DMS 273 treated with DMSO at 0.1 percent for 48 hours (cell line): ENCODE measurements around the gene FYCO1.
"Not testable (repeated sequence)": the region's sequence is repeated elsewhere in the genome, so short reads cannot be mapped to it uniquely, and the experiment has no call there.

Source experiments
- DNase-seq: peaks from one replicate; lab custom pipeline; 2025; lab: John Stamatoyannopoulos, UW

The FYCO1 gene

GRCh38 chr3:46010519-46011113 is 15.0 kb upstream of the FYCO1 start:
- no peak for DNase-seq

GRCh38 chr3:46008058-46008457 is 12.4 kb upstream of the FYCO1 start:
- DNase-seq = no peak

DNA sequence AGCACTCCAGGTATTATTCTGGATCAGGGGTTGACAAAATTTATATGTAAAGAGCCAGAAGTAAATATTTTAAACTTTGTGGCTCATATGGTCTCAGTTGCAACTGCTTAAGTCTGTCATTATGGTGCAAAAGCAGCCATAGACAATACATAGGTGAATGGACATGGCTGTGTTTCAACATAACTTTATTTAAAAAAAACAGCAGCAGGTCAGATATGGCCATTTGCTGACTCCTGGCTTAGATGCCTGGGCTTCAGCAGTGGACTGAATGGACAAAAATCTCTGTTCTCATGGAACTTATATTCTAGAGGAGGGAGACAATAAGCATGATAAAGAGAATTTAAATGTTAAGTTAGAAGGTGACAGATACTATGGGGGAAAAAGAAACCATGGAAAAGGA is 11.7 kb upstream of the FYCO1 start:
- no peak for DNase-seq

DNA sequence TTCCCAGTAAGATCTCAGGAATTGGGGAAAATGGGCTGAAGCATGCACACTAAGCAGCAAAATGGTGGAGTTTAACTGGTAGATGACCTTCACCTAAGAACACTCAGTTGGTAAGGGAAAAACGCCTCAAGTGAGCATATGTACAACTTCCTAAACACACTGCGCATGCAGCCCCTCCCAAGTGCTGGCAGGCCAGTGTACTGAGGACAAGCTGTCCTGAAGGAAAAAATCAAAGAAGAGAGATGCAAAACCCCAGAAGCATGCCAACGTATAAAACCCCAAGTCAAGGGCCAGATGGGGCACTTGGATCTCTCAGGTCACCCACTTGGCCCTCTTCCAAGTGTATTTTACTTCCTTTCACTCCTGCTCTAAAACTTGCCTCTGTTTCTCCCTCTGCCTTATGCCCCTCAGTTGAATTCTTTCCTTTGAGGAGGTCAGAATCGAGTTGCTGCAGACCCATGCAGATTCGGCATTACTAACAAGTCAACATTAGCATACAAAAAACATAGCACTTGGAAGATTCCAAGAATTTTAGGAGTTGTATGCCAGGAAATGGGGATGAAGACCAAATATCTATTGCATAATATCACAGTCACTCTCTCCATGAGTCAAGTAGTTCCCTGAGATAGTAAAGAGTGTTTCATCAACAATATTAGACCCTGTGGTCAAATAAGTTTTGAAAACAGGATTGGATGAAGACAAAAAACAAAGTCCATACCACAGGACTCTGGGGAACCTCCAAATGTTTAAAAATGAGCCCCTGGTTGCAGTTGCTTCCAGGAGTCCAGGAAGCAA is 10.8 kb upstream of the FYCO1 start:
- peak; percentile 22 for DNase-seq

DNA sequence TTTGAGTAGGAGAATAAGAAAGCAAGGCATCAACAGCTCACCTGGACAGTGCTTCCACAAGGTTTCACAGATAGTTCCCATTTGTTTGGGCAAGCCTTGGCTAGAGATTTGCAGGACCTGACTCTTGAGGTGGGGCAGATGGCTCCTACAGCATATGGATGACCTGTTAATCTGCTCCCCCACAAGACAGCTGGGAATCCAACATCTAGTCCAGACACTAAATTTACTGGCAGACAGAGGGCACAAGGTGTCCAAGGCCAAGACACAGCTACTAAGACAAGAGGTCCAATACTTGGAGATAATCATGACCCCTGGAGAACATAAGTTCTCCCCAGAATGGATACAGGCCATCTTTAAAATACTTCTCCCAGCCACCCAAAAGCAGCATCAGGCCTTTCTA is 8.1 kb upstream of the FYCO1 start:
- DNase-seq = not testable (repeated sequence)

DNA sequence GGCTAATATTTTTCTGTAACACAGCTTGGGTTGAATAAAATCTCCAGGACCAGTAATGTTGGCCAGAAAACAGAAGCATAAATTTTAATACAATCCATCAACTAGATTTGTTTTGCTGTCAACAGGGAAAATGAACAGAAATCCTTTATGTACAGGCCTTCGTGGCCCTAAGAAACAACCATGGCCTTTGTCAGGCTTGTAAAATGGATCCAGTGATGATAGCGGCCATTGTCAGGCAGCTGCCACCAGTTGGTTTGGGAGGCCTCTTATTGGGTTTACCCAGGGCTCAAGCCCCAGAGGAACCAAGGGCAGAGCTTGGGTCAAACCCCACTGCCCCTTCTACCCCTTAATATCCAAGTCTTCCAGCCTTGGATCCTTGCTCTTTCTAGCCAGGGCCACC is 5.6 kb upstream of the FYCO1 start:
- DNase-seq = no peak

- no peak for DNase-seq
Measured at GRCh38 chr3:45997942-45998341, 2.3 kb upstream of the FYCO1 start.

- not testable (repeated sequence) for DNase-seq
Measured at GRCh38 chr3:45997499-45997898, 1.9 kb upstream of the FYCO1 start.

DNA sequence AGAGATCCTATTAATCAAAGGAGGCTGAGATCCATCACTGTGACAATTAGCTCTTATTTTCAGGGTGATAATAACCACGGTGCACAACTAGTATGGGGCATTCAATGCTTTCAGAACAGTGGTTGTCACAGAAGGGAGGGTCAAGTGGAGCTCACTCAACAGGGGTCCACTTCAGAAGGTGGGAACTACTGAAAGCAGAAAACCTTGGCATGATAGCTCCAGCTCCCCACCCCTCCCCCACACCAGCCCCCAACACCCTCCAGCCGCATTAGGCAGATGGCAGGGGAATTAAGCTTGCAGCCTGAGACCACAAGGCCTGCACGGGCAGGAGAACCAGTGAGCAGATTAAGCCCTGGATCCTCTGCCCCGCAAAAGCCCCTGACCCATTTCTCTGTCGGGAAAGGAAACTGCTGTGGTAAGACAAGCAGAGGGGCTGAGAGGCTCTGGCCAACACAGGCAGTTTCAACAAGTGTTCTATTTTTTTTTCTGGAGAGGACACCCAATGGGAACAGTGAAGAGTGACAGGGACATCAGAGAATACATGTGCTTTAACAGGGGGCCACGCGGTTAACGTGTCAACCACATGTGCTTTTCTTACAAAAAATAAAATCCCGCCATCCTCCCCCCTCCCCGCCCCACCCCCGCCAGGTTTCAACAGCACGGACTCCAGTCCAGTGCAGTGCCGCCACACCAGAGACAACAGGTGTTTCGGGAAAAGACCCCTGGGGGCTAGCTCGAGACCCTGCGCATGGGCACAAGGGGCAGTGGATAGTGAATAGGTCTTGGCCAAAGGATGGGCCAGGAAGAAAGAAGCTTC is 997 bp downstream of the FYCO1 start:
- DNase-seq = peak; percentile 31

- DNase-seq = no peak
Measured at GRCh38 chr3:45993421-45994027, 2.1 kb downstream of the FYCO1 start.

GRCh38 chr3:45992821-45993221 is 2.8 kb downstream of the FYCO1 start:
- no peak for DNase-seq

- DNase-seq = no peak
Measured at GRCh38 chr3:45992133-45992729, 3.4 kb downstream of the FYCO1 start.

- no peak for DNase-seq
Measured at GRCh38 chr3:45991341-45991740, 4.3 kb downstream of the FYCO1 start.

GRCh38 chr3:45990181-45990580 is 5.4 kb downstream of the FYCO1 start:
- DNase-seq = no peak

GRCh38 chr3:45988804-45989203 is 6.8 kb downstream of the FYCO1 start:
- no peak for DNase-seq

DNA sequence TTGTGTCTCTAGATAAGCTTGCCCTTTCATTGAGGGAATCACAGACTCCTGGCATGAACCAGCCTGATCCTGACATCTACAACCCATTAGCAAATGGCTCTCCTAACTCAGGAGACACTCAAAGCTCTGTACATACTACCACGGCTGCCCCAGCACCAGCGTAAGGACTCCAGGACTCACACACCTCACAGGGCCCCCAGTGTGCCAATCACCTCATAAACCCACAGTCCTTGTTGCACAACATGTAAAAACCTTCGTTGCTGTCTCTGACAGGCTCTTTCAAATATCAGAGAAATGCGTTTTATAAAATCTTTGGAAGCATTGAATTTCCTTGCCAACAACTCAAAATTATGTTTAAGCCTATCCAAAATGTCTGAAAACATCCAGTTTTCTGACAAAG is 7.3 kb downstream of the FYCO1 start:
- no peak for DNase-seq

DNA sequence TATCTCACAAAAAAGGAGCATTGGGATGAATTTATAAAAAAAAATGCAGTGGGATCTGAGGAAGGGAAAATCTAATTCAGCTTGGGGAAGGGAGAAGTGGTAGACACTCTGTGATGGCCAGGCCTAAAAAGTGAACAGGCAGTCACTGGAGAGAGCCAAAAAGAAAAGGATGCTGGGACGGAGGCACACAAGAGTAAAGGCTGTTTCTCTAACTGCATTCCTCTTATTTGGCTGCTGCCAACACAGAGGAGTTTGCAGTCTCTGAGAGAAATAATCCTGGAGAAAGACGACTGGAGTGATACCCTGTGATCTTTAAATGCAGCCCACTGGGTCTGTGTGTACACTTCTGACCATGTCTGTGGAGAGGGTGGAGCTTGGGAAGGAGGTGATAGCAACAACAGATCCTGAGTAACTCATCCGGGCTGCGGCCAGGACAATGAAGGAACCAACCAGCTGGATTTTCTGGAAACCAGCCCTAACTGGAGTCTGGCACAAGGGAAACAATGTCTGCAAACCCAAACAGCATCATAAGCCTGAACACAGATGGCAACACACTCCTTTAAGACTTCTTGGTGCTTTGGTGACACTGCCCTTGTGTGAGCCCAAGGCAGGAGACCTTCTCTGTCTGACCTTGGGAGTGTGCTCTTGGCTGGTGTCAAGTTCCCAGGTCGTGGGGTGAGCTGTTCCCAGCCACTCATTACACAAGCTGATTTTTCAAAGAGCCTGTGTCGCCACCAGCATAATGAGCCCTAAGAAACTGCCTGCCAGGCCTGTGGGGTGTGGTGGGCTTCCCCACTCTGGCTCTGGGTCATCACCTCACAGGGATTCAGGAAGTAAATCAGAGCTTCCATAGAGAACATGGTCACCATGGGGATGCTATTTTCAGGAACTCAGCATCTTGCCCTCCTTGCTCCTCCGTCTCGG is 8.0 kb downstream of the FYCO1 start:
- no peak for DNase-seq

- DNase-seq = no peak
Measured at GRCh38 chr3:45986303-45986982, 9.2 kb downstream of the FYCO1 start.

DNA sequence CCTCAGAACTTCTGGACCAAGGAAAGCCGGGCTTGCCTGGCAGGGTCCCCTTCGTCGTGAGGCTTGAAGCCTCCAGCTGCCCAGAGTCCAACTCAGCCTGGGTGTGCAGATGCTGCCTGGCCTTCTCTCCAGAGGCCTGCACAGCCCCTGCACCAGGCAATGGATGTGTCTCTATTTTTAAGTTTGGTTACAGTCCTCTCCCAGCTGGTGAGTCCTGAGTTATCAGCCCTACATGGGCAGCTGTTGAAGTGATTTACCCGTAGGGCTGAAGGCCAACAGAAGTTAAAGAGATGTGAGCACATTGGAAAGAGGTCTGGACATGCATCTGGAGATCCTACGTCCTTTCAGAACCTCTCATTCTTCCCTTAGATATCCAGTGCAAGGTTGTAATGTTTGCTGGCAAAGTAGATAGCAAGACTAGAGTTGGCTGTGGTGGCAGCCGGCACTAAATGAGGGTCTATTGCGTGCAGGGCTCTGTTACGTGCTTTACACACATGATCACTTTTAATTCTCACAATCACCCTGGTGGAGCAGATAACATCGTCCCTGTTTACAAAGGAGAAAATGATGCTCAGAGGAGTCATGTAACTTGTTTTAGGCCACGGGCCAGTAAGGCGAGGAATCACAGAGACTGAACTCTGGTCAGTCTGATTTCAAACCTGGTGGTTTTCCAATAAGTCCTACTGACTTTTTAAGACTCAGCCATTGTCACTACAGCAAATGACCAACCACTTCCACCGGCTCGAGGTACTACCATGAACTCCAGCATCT is 9.9 kb downstream of the FYCO1 start:
- no peak for DNase-seq
